Calu3 (cell line): Measurements from ENCODE around the gene PDE9A. TPM values are rescaled to one million over a fixed set of nuclear protein-coding genes. Genes with fewer than 3 reads are reported as not detected.

Experiments used
- BruUV-seq: library from RNA; stranded (reverse); fragments of 400-500 nt; replicated peaks from 2 replicates; lab custom pipeline; 2021; lab: Mats Ljungman, UMichigan
- CTCF ChIA-PET: fragments of 300-600 bp; sonication (Branson Sonifier 250); formaldehyde crosslinking; loops from one replicate; lab custom pipeline; 2022; ENCODE audit warnings: antibody characterized with exemption; lab: Charles Lee
- DNase-seq: peaks from one replicate; pipeline ENCODE4 v3.0.0; 2022
- H3K27ac Mint-ChIP-seq: one replicate; pipeline ENCODE4 v1.8.0; 2022; ENCODE audit warnings: mixed read lengths; ENCODE audit not compliant: unreplicated experiment
- H3K27me3 Mint-ChIP-seq: one replicate; pipeline ENCODE4 v1.8.0; 2022; ENCODE audit warnings: mixed read lengths; ENCODE audit not compliant: unreplicated experiment
- H3K36me3 Mint-ChIP-seq: one replicate; pipeline ENCODE4 v1.8.0; 2022; ENCODE audit warnings: mild to moderate bottlenecking, moderate library complexity, mixed read lengths; ENCODE audit not compliant: insufficient read depth, unreplicated experiment
- H3K4me1 Mint-ChIP-seq: one replicate; pipeline ENCODE4 v1.8.0; 2022; ENCODE audit warnings: mild to moderate bottlenecking, low read depth, mixed read lengths; ENCODE audit not compliant: unreplicated experiment
- H3K4me3 Mint-ChIP-seq: one replicate; pipeline ENCODE4 v1.8.0; 2022; ENCODE audit warnings: mild to moderate bottlenecking, low read depth, moderate library complexity, mixed read lengths; ENCODE audit not compliant: unreplicated experiment
- H3K9me3 Mint-ChIP-seq: one replicate; pipeline ENCODE4 v1.8.0; 2022; ENCODE audit warnings: low read depth, mixed read lengths; ENCODE audit not compliant: unreplicated experiment
- intact Hi-C: fragments of 100-400 bp; cut with micrococcal nuclease; formaldehyde crosslinking; loops from one replicate; pipeline ENCODE4 v1.10.0; 2022; ENCODE audit not compliant: unreplicated experiment
- total RNA-seq: library from RNA; stranded (reverse); gene quantifications from 2 replicates; pipeline ENCODE4 v1.2.3, GENCODE V29; 2022
- TF ChIP-seq, protein P1 (sequence below): fragments of 200-600 bp; IDR thresholded peaks from one replicate; pipeline ENCODE4 v1.8.0; 2022; ENCODE audit warnings: antibody characterized with exemption; ENCODE audit not compliant: unreplicated experiment

The PDE9A gene
- total RNA-seq, 1 experiment from 2014 or later, result 10.9 TPM

DNA sequence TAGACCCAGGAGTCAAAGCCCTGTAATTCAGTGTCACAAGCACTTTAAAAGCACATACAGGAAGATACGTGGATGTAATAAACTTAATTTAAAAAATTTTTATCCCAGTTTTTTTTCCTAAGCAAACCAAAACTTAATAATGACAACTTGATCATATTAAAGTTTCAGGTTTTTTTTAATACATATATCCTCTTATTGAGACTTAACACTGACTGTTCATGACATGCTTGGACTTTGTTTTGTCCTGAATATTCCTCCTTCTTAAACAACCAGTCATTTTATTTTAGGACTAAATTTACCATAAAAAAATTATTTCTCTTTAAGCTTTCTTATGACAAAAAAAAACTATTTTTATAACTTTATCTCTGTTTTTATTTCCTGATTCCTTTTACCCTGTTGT lies 161.8 kb downstream of the PDE9A start:
- H3K9me3 Mint-ChIP-seq, result no peaks in the 10 kb centered on the region
- intact Hi-C loops, result loop anchor here (5.0 kb wide), 1 partner anchor 223 kb away; no protein-coding TSS in a partner anchor
- no peak overlapping the region for H3K4me3 Mint-ChIP-seq
- no TSS peak for BruUV-seq
- peaks cover 17% of the 10 kb centered on the region for H3K4me1 Mint-ChIP-seq
- no peak overlapping the region for H3K27ac Mint-ChIP-seq
- DNase-seq, result no peak
- TF ChIP-seq, protein P1, sequence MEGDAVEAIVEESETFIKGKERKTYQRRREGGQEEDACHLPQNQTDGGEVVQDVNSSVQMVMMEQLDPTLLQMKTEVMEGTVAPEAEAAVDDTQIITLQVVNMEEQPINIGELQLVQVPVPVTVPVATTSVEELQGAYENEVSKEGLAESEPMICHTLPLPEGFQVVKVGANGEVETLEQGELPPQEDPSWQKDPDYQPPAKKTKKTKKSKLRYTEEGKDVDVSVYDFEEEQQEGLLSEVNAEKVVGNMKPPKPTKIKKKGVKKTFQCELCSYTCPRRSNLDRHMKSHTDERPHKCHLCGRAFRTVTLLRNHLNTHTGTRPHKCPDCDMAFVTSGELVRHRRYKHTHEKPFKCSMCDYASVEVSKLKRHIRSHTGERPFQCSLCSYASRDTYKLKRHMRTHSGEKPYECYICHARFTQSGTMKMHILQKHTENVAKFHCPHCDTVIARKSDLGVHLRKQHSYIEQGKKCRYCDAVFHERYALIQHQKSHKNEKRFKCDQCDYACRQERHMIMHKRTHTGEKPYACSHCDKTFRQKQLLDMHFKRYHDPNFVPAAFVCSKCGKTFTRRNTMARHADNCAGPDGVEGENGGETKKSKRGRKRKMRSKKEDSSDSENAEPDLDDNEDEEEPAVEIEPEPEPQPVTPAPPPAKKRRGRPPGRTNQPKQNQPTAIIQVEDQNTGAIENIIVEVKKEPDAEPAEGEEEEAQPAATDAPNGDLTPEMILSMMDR, result no peak
- no peaks in the 10 kb centered on the region for H3K36me3 Mint-ChIP-seq
- CTCF ChIA-PET, result interaction anchor here (0.6 kb wide), 1 partner anchor 221 kb away, joined by 6 read pairs; no protein-coding TSS in a partner anchor
- no peaks in the 10 kb centered on the region for H3K27me3 Mint-ChIP-seq

DNA sequence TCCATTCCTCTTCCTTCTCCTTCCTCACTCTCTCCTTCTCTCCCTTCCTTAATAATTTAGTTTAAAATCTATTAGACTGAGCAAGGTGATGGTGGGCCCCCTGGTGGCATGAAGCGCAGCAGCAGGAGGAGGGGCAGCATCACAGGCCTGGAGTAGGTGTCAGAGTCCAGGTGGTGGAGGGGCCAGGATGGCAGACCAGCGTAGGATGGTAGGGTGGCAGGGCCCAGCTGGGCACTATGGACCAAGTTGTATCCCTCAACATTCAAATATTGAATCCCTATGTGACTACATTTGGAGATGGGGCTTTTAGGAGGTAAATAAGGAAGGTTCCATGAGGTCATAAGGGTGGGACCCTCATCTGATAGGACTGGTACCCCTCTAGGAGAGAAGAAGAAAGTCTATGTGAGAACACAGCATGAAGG lies 164.9 kb downstream of the PDE9A start:
- no peaks in the 10 kb centered on the region for H3K36me3 Mint-ChIP-seq
- H3K4me3 Mint-ChIP-seq, result no peak overlapping the region
- TF ChIP-seq, protein P1, result peak; percentile 26
- peaks cover under 1% of the 10 kb centered on the region for H3K4me1 Mint-ChIP-seq
- CTCF ChIA-PET, result interaction anchor here (1.4 kb wide), 1 partner anchor 225 kb away, joined by 3 read pairs; no protein-coding TSS in a partner anchor
- no peaks in the 10 kb centered on the region for H3K9me3 Mint-ChIP-seq
- intact Hi-C loops, result loop anchor here (5.0 kb wide), 1 partner anchor 226 kb away; no protein-coding TSS in a partner anchor
- no TSS peak for BruUV-seq
- H3K27ac Mint-ChIP-seq, result no peak overlapping the region
- H3K27me3 Mint-ChIP-seq, result no peaks in the 10 kb centered on the region
- DNase-seq, result peak; percentile 55

- H3K9me3 Mint-ChIP-seq, result no peaks in the 10 kb centered on the region
- no TSS peak for BruUV-seq
- CTCF ChIA-PET, result no interaction called here
- intact Hi-C loops, result loop anchor here (5.0 kb wide), 1 partner anchor 228 kb away; no protein-coding TSS in a partner anchor
- H3K4me3 Mint-ChIP-seq, result no peak overlapping the region
- DNase-seq, result no peak
- TF ChIP-seq, protein P1, result no peak
- H3K36me3 Mint-ChIP-seq, result no peaks in the 10 kb centered on the region
- H3K27me3 Mint-ChIP-seq, result peaks cover under 1% of the 10 kb centered on the region
- no peak overlapping the region for H3K27ac Mint-ChIP-seq
- no peaks in the 10 kb centered on the region for H3K4me1 Mint-ChIP-seq
Observed at GRCh38 chr21:42819861-42820615, 166.6 kb downstream of the PDE9A start.

- Mint-ChIP-seq H3K9me3 (no peaks in the 10 kb centered on the region), H3K4me3 (no peak overlapping the region), H3K27ac (no peak overlapping the region), H3K27me3 (peaks cover 9% of the 10 kb centered on the region), H3K4me1 (no peaks in the 10 kb centered on the region), H3K36me3 (no peaks in the 10 kb centered on the region)
- intact Hi-C loops, result no loop called here
- TF ChIP-seq, protein P1, result no peak
- no TSS peak for BruUV-seq
- CTCF ChIA-PET, result no interaction called here
- DNase-seq, result no peak
Observed at GRCh38 chr21:42820616-42821465, 167.4 kb downstream of the PDE9A start.
